Cardiac fibroblast (primary cell): ENCODE measurements around the gene C19orf25.
"Not testable (repeated sequence)": the region's sequence is repeated elsewhere in the genome, so short reads cannot be mapped to it uniquely, and the experiment has no call there.

Experiments used
- DNase-seq, 2 donors: peaks; one replicate each; pipeline versions ENCODE4 v3.0.0 to v3.0.0-alpha.2; 2010; ENCODE audit warnings: low read depth in 2 of 2
- H3K4me3 ChIP-seq, 2 donors: replicated peaks in 1 of 2; 1 replicate in 1 of 2; 2 replicates in 1 of 2; pipeline ENCODE4 v1.5.1; 2011; ENCODE audit warnings: low read depth in 2 of 2, low read length in 2 of 2, mild to moderate bottlenecking in 2 of 2, moderate library complexity in 1 of 2
- TF ChIP-seq, protein P1 (sequence below): IDR thresholded peaks from one replicate; pipeline ENCODE4 v1.5.1; 2011; ENCODE audit warnings: low read depth, mild to moderate bottlenecking, low read length, inconsistent platforms

The C19orf25 gene

DNA sequence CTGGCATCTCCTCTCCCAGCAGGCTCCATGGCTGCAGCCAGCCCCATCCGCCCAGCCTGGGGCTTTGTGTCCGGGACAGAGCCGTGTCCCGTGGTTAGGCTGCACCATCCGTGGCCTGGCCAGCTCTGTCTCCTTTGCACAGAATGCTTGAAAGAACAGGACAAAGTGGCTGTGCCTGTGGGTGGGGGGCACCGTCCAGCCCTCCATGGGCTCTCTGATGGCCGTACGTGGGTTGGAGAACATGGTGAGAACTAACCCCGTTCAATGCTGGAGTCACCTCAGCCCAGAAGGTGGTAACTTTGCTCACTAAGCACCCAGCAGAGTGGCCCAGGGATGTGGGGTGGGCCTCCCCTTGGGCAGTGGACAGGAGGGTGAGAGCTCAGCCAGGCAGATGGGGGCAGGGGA, 38.0 kb downstream of the C19orf25 start:
- H3K4me3 ChIP-seq = no peak overlapping the region
- TF ChIP-seq, protein P1, sequence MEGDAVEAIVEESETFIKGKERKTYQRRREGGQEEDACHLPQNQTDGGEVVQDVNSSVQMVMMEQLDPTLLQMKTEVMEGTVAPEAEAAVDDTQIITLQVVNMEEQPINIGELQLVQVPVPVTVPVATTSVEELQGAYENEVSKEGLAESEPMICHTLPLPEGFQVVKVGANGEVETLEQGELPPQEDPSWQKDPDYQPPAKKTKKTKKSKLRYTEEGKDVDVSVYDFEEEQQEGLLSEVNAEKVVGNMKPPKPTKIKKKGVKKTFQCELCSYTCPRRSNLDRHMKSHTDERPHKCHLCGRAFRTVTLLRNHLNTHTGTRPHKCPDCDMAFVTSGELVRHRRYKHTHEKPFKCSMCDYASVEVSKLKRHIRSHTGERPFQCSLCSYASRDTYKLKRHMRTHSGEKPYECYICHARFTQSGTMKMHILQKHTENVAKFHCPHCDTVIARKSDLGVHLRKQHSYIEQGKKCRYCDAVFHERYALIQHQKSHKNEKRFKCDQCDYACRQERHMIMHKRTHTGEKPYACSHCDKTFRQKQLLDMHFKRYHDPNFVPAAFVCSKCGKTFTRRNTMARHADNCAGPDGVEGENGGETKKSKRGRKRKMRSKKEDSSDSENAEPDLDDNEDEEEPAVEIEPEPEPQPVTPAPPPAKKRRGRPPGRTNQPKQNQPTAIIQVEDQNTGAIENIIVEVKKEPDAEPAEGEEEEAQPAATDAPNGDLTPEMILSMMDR = no peak
- no peak for DNase-seq

DNA sequence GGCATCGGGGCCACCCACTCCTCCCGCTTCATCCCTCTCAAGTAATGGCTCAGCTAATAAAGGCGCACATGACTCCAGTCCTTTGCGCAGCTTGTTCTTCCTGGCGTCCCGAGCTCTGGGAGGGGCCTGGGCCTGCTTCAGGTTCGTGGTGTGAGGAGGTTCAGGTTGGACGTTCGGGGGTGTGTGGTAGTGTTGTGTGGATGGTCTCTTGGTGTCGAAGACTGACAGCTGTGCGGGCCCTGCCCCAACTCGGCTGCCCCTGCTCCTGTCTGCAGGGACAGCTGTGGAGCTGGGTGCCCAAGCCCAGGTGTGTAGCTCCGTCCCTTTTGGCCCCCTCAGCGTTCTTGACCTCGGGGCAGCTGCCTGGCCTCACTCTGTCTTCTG, 38.6 kb downstream of the C19orf25 start:
- TF ChIP-seq, protein P1 = no peak
- no peak for DNase-seq
- no peak overlapping the region for H3K4me3 ChIP-seq

DNA sequence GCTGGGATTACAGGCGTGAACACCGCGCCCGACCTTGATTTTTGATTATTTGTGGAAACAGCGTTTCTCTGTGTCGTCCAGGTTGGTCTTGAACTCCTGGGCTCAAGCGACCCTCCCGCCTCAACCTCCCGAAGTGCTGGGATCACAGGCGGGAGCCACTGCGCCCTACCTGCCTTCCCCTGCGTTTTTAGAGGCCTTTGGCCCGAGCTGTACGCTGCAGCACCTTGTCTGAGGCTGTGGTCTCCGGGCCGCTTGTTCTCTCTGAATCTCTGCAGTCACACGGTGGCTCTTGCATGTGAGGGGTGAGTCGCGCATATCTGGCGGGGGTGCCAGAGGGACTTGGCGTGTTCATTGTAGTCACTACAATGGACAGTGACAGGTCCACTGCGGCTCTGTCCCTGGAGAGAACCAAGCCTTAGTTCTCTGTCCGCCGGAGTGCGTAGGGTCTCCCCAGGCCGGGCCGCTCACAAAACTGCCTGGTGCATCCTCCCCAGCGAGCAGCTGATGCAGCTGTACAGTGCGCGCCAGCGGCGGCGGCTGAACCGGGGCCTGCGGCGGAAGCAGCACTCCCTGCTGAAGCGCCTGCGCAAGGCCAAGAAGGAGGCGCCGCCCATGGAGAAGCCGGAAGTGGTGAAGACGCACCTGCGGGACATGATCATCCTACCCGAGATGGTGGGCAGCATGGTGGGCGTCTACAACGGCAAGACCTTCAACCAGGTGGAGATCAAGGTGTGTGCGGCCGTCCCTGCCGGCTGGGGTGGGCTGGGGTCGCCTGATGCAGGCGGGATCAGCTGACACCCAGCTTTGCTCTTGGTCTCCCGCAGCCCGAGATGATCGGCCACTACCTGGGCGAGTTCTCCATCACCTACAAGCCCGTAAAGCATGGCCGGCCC, 39.2 kb downstream of the C19orf25 start:
- peak overlapping the region; percentile 76 to 90 for H3K4me3 ChIP-seq
- DNase-seq = not testable (repeated sequence)

DNA sequence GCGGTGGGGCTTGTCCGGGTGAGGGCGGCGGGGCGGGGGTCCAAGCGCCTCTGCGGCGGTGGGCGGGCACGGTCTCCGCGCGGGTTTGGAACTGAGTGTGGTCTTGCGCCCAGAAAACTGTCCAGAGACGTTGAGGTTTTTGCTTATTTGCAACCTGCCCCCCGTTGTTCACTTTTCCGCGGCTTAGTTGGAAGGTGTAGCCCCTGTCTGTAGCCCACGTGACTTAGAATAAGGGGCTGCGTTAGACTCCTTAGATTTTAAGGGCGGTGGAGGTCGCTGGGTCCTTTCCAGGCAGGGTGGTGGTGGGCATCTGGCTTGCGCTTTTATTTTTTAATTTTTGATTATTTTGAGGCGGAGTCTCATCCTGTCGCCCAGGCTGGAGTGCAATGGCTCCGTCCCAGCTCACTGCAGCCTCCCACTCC, 40.1 kb downstream of the C19orf25 start:
- DNase-seq = no peak
- TF ChIP-seq, protein P1 = no peak
- peak overlapping the region; percentile 76 to 90 for H3K4me3 ChIP-seq

DNA sequence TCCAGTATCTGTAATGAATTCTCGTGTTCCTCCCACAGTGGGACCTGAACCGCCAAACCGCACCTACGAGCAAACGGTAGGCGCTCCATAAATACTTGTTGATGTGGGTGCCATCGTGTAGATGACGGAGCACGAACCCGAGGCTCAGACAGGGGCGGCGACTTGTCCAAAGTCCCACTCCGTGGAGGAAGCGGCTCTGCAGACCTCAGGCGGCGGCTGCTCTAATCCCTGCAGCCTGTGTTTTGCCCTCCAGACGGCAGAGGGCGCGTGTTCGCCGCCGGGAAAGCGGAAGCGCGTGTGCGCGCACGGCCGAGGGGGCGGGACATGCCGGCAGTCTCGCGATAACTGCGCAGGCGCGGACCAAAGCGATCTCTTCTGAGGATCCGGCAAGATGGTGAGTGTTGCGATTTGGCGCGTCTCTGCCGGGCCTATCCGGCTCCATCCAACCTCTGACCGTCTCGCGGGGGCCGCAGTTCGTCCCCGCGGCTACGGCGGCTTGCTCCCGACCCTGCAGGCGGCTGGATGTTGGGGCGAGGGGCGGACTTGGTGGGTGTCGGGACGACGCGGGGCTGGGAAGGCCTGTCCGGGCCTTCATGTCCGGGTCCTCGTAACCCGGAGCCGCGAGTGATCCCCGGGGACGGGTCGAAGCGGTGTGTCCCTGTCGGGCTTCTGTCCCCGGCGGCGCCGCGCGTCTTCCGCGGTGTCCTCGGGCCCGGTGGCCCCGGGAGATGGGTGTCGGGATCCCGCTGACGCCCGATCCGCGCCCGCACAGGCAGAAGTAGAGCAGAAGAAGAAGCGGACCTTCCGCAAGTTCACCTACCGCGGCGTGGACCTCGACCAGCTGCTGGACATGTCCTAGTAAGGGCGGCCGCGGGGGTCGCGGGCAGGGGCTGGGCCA, 40.7 kb downstream of the C19orf25 start, which contains the start of gene RPS15:
RPS15 (plus strand) TSS at position 362 of the 898 bp plus-strand sequence; CDS start at position 392, 30 bp downstream.
- H3K4me3 ChIP-seq = peak within 1 kb of the TSS; percentile 76 to 90
- TF ChIP-seq, protein P1 = peak; percentile 97

DNA sequence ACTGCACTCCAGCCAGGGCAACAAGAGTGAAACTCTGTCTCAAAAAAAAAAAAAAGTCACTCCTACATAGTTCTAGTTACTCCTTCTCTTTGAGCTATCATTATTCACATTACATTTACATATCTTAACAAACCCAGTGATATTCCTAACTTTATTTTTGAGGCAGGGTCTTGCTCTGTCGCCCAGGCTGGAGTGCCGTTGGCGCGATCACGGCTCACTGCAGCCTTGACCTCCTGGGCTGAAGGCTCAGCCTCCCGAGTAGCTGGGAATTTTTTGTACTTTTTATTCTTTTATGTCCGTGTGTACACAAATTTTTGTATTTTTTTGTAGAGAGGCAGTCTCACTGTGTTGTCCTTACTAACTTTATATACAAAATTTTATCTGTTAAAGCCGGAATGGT, 41.4 kb downstream of the C19orf25 start:
- no peak for DNase-seq
- H3K4me3 ChIP-seq = no peak overlapping the region
- TF ChIP-seq, protein P1 = no peak

More for the DNA sequence above, 40.7 kb downstream of the C19orf25 start, which contains the start of gene RPS15:
- DNase-seq = peak; percentile 96 to 98
